Neural progenitor cell (in vitro differentiated cells): ENCODE data around the gene OPCML.

Source experiments
- CTCF ChIP-seq: fragments of 200-600 bp; sonication (generic); IDR thresholded peaks from 2 replicates; pipeline ENCODE4 v1.5.1; 2017; ENCODE audit warnings: antibody characterized with exemption, mild to moderate bottlenecking
- EZH2phosphoT487 ChIP-seq: fragments of 200-600 bp; sonication (generic); IDR thresholded peaks from 2 replicates; pipeline ENCODE4 v1.6.1; 2017; ENCODE audit warnings: antibody characterized with exemption

GRCh38 chr11:132648851-132649250, 883.5 kb downstream of the OPCML start:
- no peak for TF ChIP-seq EZH2phosphoT487
- TF ChIP-seq CTCF, result no peak
